HFF-Myc (cell line): Measurements from ENCODE around the gene TSPAN32.
"Not testable (repeated sequence)": the region's sequence is repeated elsewhere in the genome, so short reads cannot be mapped to it uniquely, and the experiment has no call there.

Source experiments
- DNase-seq: peaks from one replicate; pipeline ENCODE4 v3.0.0-alpha.2; 2011; ENCODE audit warnings: low read depth; ENCODE audit errors: extremely low read depth
- H3K4me3 ChIP-seq: replicated peaks from 2 replicates; pipeline ENCODE4 v1.5.1; 2011; ENCODE audit warnings: low read depth, mild to moderate bottlenecking, control low read depth, low read length
- CTCF ChIP-seq: IDR thresholded peaks from 2 replicates; pipeline ENCODE4 v1.5.1; 2012; ENCODE audit warnings: mild to moderate bottlenecking, low read depth, low read length, control low read depth; ENCODE audit errors: missing control alignments

The TSPAN32 gene

GRCh38 chr11:2276280-2277007 lies 25.4 kb upstream of the TSPAN32 start:
- no peak for TF ChIP-seq CTCF
- DNase-seq, result no peak
- no peak overlapping the region for H3K4me3 ChIP-seq

GRCh38 chr11:2277008-2277346 lies 24.8 kb upstream of the TSPAN32 start:
- no peak for DNase-seq
- no peak overlapping the region for H3K4me3 ChIP-seq
- TF ChIP-seq CTCF, result no peak

GRCh38 chr11:2277933-2278523 lies 23.8 kb upstream of the TSPAN32 start:
- H3K4me3 ChIP-seq, result no peak overlapping the region
- no peak for TF ChIP-seq CTCF
- DNase-seq, result no peak

- no peak for DNase-seq
- TF ChIP-seq CTCF, result no peak
- no peak overlapping the region for H3K4me3 ChIP-seq
Measured at GRCh38 chr11:2280208-2280607, 21.6 kb upstream of the TSPAN32 start.

- not testable (repeated sequence) for H3K4me3 ChIP-seq, DNase-seq
Measured at GRCh38 chr11:2286350-2286749, 15.5 kb upstream of the TSPAN32 start.

GRCh38 chr11:2287091-2287490 lies 14.7 kb upstream of the TSPAN32 start:
- no peak for TF ChIP-seq CTCF
- no peak for DNase-seq
- H3K4me3 ChIP-seq, result no peak overlapping the region

- no peak for DNase-seq
- H3K4me3 ChIP-seq, result no peak overlapping the region
- no peak for TF ChIP-seq CTCF
Measured at GRCh38 chr11:2289350-2289749, 12.5 kb upstream of the TSPAN32 start.
